GM12878 (cell line): ENCODE data around the gene DENND6B. TPM values are rescaled to one million over a fixed set of nuclear protein-coding genes. Genes with fewer than 3 reads are reported as not detected.

Source experiments
- CEBPB ChIP-seq, 2 experiments: fragments of 150-350 bp in 1 of 2; IDR thresholded peaks; 2 replicates each; pipeline ENCODE4 v1.6.1; 2012 to 2014; ENCODE audit warnings: low read depth in 2 of 2, low read length in 2 of 2, borderline replicate concordance in 1 of 2, inconsistent platforms in 1 of 2
- EP300 ChIP-seq, 2 experiments: fragments of 150-350 bp in 1 of 2; IDR thresholded peaks; 2 replicates each; pipeline ENCODE4 v1.6.1; 2011 to 2012; ENCODE audit warnings: low read depth in 2 of 2, low read length in 2 of 2, borderline replicate concordance in 1 of 2, improper control_type of control experiment in 1 of 2, inconsistent platforms in 1 of 2; ENCODE audit not compliant: control insufficient read depth in 1 of 2
- EZH2 ChIP-seq: IDR thresholded peaks from 2 replicates; pipeline ENCODE4 v1.6.1; 2012; ENCODE audit warnings: low read depth, mild to moderate bottlenecking, control low read depth, inconsistent platforms, low read length, borderline replicate concordance; ENCODE audit not compliant: control insufficient read depth
- TAF1 ChIP-seq: IDR thresholded peaks from 2 replicates; pipeline ENCODE4 v1.6.1; 2011; ENCODE audit warnings: mild to moderate bottlenecking, low read depth, low read length, borderline replicate concordance
- WRNIP1 ChIP-seq: IDR thresholded peaks from 2 replicates; pipeline ENCODE4 v1.6.1; 2011; ENCODE audit warnings: low read depth, low read length, improper control_type of control experiment, borderline replicate concordance
- YY1 ChIP-seq: IDR thresholded peaks from 2 replicates; pipeline ENCODE4 v1.6.1; 2011; ENCODE audit warnings: low read depth, mild to moderate bottlenecking, low read length
- polyA plus RNA-seq, 11 experiments: library from polyadenylated mRNA; depleted of rRNA in 4 of 11; unstranded in 6 of 11; stranded (reverse) in 5 of 11; fragments of >200 nt; fragmentation: Nextera tagmentation in 4 of 11; fragmentation: Illumina TruSeq in 1 of 11; extraction: Ambion mirVana in 4 of 11; extraction: Trizol in 1 of 11; gene quantifications; 1 replicate in 1 of 11; 2 replicates in 10 of 11; pipeline versions ENCODE4 v1.2.1 to v1.2.3, GENCODE V29; 2011 to 2016; ENCODE audit warnings: inconsistent platforms in 2 of 11, missing spikeins in 2 of 11, low read depth in 1 of 11
- total RNA-seq, 4 experiments: library from RNA; depleted of rRNA in 3 of 4; stranded (reverse); fragments of >200 nt in 3 of 4; fragmentation: Illumina TruSeq in 1 of 4; extraction: Trizol in 1 of 4; gene quantifications; 2 replicates each; pipeline versions ENCODE4 v1.2.1 to v1.2.3, GENCODE V29; 2013 to 2021
- TF ChIP-seq, protein P1 (sequence below): IDR thresholded peaks from 2 replicates; pipeline ENCODE4 v1.6.1; 2012; ENCODE audit warnings: mild to moderate bottlenecking, low read depth, low read length

Gene DENND6B
- total and polyA plus RNA-seq, 10 of the 15 experiments (the other 5 are each of a cell fraction or from before 2014, with no cell fraction given) = 0.72 to 11.3 (median 6.2) TPM

- TF ChIP-seq, protein P1, sequence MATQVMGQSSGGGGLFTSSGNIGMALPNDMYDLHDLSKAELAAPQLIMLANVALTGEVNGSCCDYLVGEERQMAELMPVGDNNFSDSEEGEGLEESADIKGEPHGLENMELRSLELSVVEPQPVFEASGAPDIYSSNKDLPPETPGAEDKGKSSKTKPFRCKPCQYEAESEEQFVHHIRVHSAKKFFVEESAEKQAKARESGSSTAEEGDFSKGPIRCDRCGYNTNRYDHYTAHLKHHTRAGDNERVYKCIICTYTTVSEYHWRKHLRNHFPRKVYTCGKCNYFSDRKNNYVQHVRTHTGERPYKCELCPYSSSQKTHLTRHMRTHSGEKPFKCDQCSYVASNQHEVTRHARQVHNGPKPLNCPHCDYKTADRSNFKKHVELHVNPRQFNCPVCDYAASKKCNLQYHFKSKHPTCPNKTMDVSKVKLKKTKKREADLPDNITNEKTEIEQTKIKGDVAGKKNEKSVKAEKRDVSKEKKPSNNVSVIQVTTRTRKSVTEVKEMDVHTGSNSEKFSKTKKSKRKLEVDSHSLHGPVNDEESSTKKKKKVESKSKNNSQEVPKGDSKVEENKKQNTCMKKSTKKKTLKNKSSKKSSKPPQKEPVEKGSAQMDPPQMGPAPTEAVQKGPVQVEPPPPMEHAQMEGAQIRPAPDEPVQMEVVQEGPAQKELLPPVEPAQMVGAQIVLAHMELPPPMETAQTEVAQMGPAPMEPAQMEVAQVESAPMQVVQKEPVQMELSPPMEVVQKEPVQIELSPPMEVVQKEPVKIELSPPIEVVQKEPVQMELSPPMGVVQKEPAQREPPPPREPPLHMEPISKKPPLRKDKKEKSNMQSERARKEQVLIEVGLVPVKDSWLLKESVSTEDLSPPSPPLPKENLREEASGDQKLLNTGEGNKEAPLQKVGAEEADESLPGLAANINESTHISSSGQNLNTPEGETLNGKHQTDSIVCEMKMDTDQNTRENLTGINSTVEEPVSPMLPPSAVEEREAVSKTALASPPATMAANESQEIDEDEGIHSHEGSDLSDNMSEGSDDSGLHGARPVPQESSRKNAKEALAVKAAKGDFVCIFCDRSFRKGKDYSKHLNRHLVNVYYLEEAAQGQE = no peak
- no peak for TF ChIP-seq EP300 (IDR thresholded peaks at IDR 0.05; ENCODE audit: borderline replicate concordance in 1 of 2, control insufficient read depth in 1 of 2, low read depth in 2 of 2, low read length in 2 of 2)
- no peak for TF ChIP-seq CEBPB (IDR thresholded peaks at IDR 0.05; ENCODE audit: borderline replicate concordance in 1 of 2, low read depth in 2 of 2, low read length in 2 of 2)
- peak; percentile 96 for TF ChIP-seq YY1
- TF ChIP-seq TAF1 = peak; percentile 63; the same call in 1 of the 2 replicates
- TF ChIP-seq EZH2 = no peak
- no peak for TF ChIP-seq WRNIP1
Measured at GRCh38 chr22:50342651-50343540, 16.1 kb upstream of the DENND6B start, which contains the start of gene PPP6R2 (continued).
